SK-N-DZ (cell line): ENCODE data around the gene CD300LG.
"Not testable (repeated sequence)": the region's sequence is repeated elsewhere in the genome, so short reads cannot be mapped to it uniquely, and the experiment has no call there.

Experiments
- DNase-seq: peaks from one replicate; pipeline ENCODE4 v3.0.0-alpha.2; 2015; ENCODE audit warnings: low spot score

Gene CD300LG

GRCh38 chr17:43825567-43825966, 21.4 kb upstream of the CD300LG start:
- DNase-seq: no peak

GRCh38 chr17:43826206-43826605, 20.8 kb upstream of the CD300LG start:
- no peak for DNase-seq

GRCh38 chr17:43827596-43827995, 19.4 kb upstream of the CD300LG start:
- no peak for DNase-seq

- DNase-seq: no peak
Measured at GRCh38 chr17:43829738-43830137, 17.2 kb upstream of the CD300LG start.

- no peak for DNase-seq
Measured at GRCh38 chr17:43830510-43831140, 16.4 kb upstream of the CD300LG start.

GRCh38 chr17:43831633-43832032, 15.3 kb upstream of the CD300LG start:
- DNase-seq: no peak

GRCh38 chr17:43832168-43832975, 14.6 kb upstream of the CD300LG start:
- peak; percentile 45 for DNase-seq

- DNase-seq: peak; percentile 77
Measured at GRCh38 chr17:43832976-43833829, 13.8 kb upstream of the CD300LG start, which contains the start of gene MPP3. MPP3 (minus strand) TSS chr17:43833146; CDS start chr17:43831906, 1,240 bp downstream.

- no peak for DNase-seq
Measured at GRCh38 chr17:43834106-43834505, 12.9 kb upstream of the CD300LG start.

GRCh38 chr17:43839670-43840108, 7.3 kb upstream of the CD300LG start:
- no peak for DNase-seq

- DNase-seq: no peak
Measured at GRCh38 chr17:43840814-43841213, 6.2 kb upstream of the CD300LG start.

- DNase-seq: no peak
Measured at GRCh38 chr17:43841282-43841681, 5.7 kb upstream of the CD300LG start.

- DNase-seq: not testable (repeated sequence)
Measured at GRCh38 chr17:43842091-43842974, 4.6 kb upstream of the CD300LG start.

- no peak for DNase-seq
Measured at GRCh38 chr17:43842975-43843325, 4.0 kb upstream of the CD300LG start.

- DNase-seq: no peak
Measured at GRCh38 chr17:43844241-43844640, 2.7 kb upstream of the CD300LG start.

GRCh38 chr17:43845766-43846165, 1.2 kb upstream of the CD300LG start:
- DNase-seq: no peak

GRCh38 chr17:43846221-43846712, 709 bp upstream of the CD300LG start:
- peak; percentile 67 for DNase-seq

GRCh38 chr17:43848601-43849000, 1.6 kb downstream of the CD300LG start:
- no peak for DNase-seq

- no peak for DNase-seq
Measured at GRCh38 chr17:43849116-43849515, 2.1 kb downstream of the CD300LG start.

- no peak for DNase-seq
Measured at GRCh38 chr17:43852571-43852970, 5.6 kb downstream of the CD300LG start.

- DNase-seq: no peak
Measured at GRCh38 chr17:43853546-43853945, 6.6 kb downstream of the CD300LG start.
